Thyroid gland (tissue), 4 donors: ENCODE measurements around the gene GAS7. TPM values are rescaled to one million over a fixed set of nuclear protein-coding genes. Genes with fewer than 3 reads are reported as not detected.

ENCODE experiments used
- DNase-seq, 2 donors: peaks; one replicate each; pipeline ENCODE4 v3.0.0-alpha.2; 2019
- H3K27ac ChIP-seq, 3 donors: fragments of 200-600 bp; sonication (generic); 1 replicate in 2 of 3; 2 replicates in 1 of 3; pipeline ENCODE4 v1.5.1; 2016 to 2019; ENCODE audit warnings: mild to moderate bottlenecking in 1 of 3, moderate library complexity in 1 of 3
- H3K27me3 ChIP-seq: fragments of 200-600 bp; sonication (generic); one replicate; pipeline ENCODE4 v1.5.1; 2019
- H3K36me3 ChIP-seq, 2 donors: fragments of 200-600 bp; sonication (generic); one replicate each; pipeline ENCODE4 v1.5.1; 2016 to 2019
- H3K4me1 ChIP-seq, 2 donors: fragments of 200-600 bp; sonication (generic); one replicate each; pipeline ENCODE4 v1.5.1; 2017 to 2019
- H3K4me3 ChIP-seq, 3 donors: fragments of 200-600 bp; sonication (generic); replicated peaks in 1 of 3; 1 replicate in 2 of 3; 2 replicates in 1 of 3; pipeline ENCODE4 v1.5.1; 2016; ENCODE audit warnings: mild to moderate bottlenecking in 1 of 3
- H3K9me3 ChIP-seq: fragments of 200-600 bp; sonication (generic); one replicate; pipeline ENCODE4 v1.5.1; 2017
- POLR2A ChIP-seq, 2 donors: fragments of 450-650 bp; IDR thresholded peaks; one replicate each; pipeline ENCODE4 v1.6.1; 2017; ENCODE audit warnings: antibody characterized with exemption in 2 of 2, mild to moderate bottlenecking in 2 of 2, moderate library complexity in 1 of 2
- WGBS, 2 donors: methylation state at CpG; one replicate each; pipeline ENCODE4 v1.1.5; 2017; 5-methylcytosine and 5-hydroxymethylcytosine counted together
- intact Hi-C: fragments of 100-400 bp; cut with DNase I; formaldehyde crosslinking; loops from one replicate; pipeline ENCODE4 v1.15.1; 2023
- total RNA-seq, 4 donors: library from RNA; depleted of rRNA; stranded (reverse); fragments of >200 nt; gene quantifications; one replicate each; pipeline ENCODE4 v1.2.3, GENCODE V29; 2016
- TF ChIP-seq, protein P1 (sequence below), 6 experiments: fragments of 200-600 bp in 3 of 6; fragments of 450-650 bp in 3 of 6; sonication (generic) in 3 of 6; IDR thresholded peaks; one replicate each; pipeline ENCODE4 v1.5.1; 2016 to 2019; ENCODE audit warnings: antibody characterized with exemption in 6 of 6, mild to moderate bottlenecking in 2 of 6, inconsistent platforms in 1 of 6, moderate library complexity in 1 of 6

Gene GAS7
- total RNA-seq, 4 donors from 2014 or later = 7.5 to 30.3 (median 24.1) TPM

DNA sequence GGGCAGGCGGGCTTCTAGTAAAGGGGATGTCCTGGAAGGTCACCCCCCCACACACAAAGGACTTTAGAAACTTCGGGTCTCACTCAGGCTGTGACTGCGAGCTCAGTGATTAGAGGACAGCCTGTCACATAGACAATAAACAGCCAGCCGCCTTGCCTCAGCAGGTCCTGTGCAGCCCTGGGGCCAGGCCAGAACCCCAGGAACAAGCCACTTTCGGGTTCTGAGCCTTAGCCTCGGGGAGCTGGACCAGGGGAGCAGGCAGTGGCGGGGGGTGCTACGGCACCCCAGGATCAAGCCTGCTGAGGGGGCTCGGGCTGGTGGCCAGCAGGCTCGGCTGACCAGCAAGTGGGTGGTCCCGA lies 1.1 kb downstream of the GAS7 start:
- Histone ChIP-seq H3K27me3 (no peaks in the 10 kb centered on the region), H3K9me3 (no peaks in the 10 kb centered on the region), H3K4me3 (peak overlapping the region in 1 of 3 donors; percentile 44), H3K36me3 (no peaks in the 10 kb centered on the region), H3K27ac (no peak overlapping the region), H3K4me1 (no peaks in the 10 kb centered on the region)
- DNase-seq = no peak
- intact Hi-C loops = no loop called here
- TF ChIP-seq POLR2A (IDR thresholded peaks at IDR 0.05) = no peak
- TF ChIP-seq, protein P1, sequence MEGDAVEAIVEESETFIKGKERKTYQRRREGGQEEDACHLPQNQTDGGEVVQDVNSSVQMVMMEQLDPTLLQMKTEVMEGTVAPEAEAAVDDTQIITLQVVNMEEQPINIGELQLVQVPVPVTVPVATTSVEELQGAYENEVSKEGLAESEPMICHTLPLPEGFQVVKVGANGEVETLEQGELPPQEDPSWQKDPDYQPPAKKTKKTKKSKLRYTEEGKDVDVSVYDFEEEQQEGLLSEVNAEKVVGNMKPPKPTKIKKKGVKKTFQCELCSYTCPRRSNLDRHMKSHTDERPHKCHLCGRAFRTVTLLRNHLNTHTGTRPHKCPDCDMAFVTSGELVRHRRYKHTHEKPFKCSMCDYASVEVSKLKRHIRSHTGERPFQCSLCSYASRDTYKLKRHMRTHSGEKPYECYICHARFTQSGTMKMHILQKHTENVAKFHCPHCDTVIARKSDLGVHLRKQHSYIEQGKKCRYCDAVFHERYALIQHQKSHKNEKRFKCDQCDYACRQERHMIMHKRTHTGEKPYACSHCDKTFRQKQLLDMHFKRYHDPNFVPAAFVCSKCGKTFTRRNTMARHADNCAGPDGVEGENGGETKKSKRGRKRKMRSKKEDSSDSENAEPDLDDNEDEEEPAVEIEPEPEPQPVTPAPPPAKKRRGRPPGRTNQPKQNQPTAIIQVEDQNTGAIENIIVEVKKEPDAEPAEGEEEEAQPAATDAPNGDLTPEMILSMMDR (IDR thresholded peaks at IDR 0.05) = no peak
- whole genome bisulfite sequencing, 2 donors = 39 to 47% methylated on average over 6 to 9 of the region's 11 CpGs

DNA sequence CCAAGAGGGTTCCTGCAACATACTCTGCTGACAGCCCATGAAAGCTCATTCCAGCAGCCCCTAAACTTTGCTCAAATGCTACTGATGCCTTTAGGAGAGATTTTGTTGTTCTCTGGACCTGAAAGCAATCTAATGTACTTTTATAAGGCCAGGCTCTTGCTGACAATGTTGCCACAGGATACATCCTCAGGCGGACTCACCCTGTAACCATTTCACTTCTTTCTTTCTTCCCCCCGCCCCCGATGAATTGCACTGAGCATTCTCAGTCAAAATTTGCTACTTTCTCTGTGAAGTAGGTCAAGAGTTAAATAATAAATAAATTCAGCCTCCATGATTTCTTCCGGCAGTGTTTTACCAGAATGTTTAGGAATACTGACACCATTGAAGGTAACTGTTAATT lies 1.5 kb downstream of the GAS7 start:
- intact Hi-C loops = no loop called here
- no peak for DNase-seq
- Histone ChIP-seq H3K4me1 (no peaks in the 10 kb centered on the region), H3K4me3 (no peak overlapping the region), H3K27ac (no peak overlapping the region), H3K27me3 (no peaks in the 10 kb centered on the region), H3K9me3 (no peaks in the 10 kb centered on the region), H3K36me3 (no peaks in the 10 kb centered on the region)
- no peak for TF ChIP-seq POLR2A (IDR thresholded peaks at IDR 0.05)
- TF ChIP-seq, protein P1 (IDR thresholded peaks at IDR 0.05) = no peak
- WGBS, 2 donors = 74 to 84% methylated on average over 4 of the region's 4 CpGs

DNA sequence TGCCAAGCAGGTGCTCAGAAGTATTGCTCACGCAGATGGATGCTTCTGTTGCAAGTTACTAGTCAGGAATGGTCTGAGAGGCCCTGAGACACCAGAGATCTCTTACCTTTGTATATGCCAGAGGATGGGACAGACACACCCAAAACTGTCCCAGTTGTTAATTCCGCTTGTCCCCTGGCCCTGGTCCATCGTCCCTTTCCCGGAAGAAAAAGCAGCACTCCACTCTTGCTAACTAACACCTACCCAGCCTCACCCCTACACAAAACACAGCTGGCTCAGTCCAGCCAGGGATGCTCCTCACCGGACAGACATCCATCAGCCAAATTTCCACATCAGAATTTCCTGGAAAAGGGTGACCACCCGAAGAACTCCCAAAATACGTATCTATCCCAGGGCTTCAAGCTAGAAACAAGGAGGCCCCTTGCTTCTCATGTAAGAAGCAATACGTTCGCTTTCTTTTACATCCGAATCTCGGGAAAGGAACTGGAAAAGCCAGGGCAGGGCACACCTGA lies 2.0 kb downstream of the GAS7 start:
- Histone ChIP-seq H3K9me3 (no peaks in the 10 kb centered on the region), H3K4me1 (no peaks in the 10 kb centered on the region), H3K4me3 (no peak overlapping the region), H3K36me3 (no peaks in the 10 kb centered on the region), H3K27ac (no peak overlapping the region), H3K27me3 (no peaks in the 10 kb centered on the region)
- DNase-seq = no peak
- no peak for TF ChIP-seq POLR2A (IDR thresholded peaks at IDR 0.05)
- TF ChIP-seq, protein P1 (IDR thresholded peaks at IDR 0.05) = no peak
- intact Hi-C loops = no loop called here
- whole genome bisulfite sequencing, 2 donors = 91% methylated on average over 11 of the region's 11 CpGs

- DNase-seq = no peak
- Histone ChIP-seq H3K27me3 (no peaks in the 10 kb centered on the region), H3K36me3 (no peaks in the 10 kb centered on the region), H3K9me3 (no peaks in the 10 kb centered on the region), H3K27ac (no peak overlapping the region), H3K4me1 (no peaks in the 10 kb centered on the region), H3K4me3 (no peak overlapping the region)
- no peak for TF ChIP-seq POLR2A (IDR thresholded peaks at IDR 0.05)
- TF ChIP-seq, protein P1 (IDR thresholded peaks at IDR 0.05) = no peak
- intact Hi-C loops = no loop called here
- 91 to 96% methylated on average over 4 of the region's 4 CpGs for WGBS, 2 donors
Observed at GRCh38 chr17:10195090-10195805, 3.2 kb downstream of the GAS7 start.

- Histone ChIP-seq H3K4me3 (no peak overlapping the region), H3K27ac (no peak overlapping the region), H3K9me3 (no peaks in the 10 kb centered on the region), H3K4me1 (no peaks in the 10 kb centered on the region), H3K27me3 (no peaks in the 10 kb centered on the region), H3K36me3 (no peaks in the 10 kb centered on the region)
- intact Hi-C loops = no loop called here
- WGBS, 2 donors = 95% methylated on average over 2 of the region's 2 CpGs
- DNase-seq = no peak
- TF ChIP-seq, protein P1 (IDR thresholded peaks at IDR 0.05) = no peak
- no peak for TF ChIP-seq POLR2A (IDR thresholded peaks at IDR 0.05)
Observed at GRCh38 chr17:10193632-10194031, 4.8 kb downstream of the GAS7 start.
